HepG2 (cell line): ENCODE measurements around the gene CCNJL. TPM values are rescaled to one million over a fixed set of nuclear protein-coding genes. Genes with fewer than 3 reads are reported as not detected.

Experiments
- ATAC-seq: fragments of 200-7000 bp; cut with Tn5 transposase; 3 replicates; pipeline ENCODE4 v1.9.1; 2020; ENCODE audit warnings: mild to moderate bottlenecking, moderate library complexity
- BruUV-seq: library from RNA; stranded (reverse); fragments of 400-500 nt; replicated peaks from 2 replicates; lab custom pipeline; 2021; lab: Mats Ljungman, UMichigan
- CTCF ChIA-PET: fragments of 300-600 bp; formaldehyde crosslinking; extraction: SDS; loops from one replicate; lab custom pipeline; 2021; ENCODE audit warnings: low total read pairs, inconsistent platforms, low intra/inter-chr PET ratio; lab: Yijun Ruan, JAX
- POLR2A ChIA-PET: fragments of 350-600 bp; sonication (Branson Sonifier 250); formaldehyde crosslinking; loops from one replicate; lab custom pipeline; 2020; ENCODE audit warnings: antibody characterized with exemption, inconsistent platforms; lab: Yijun Ruan, JAX
- DNase-seq: peaks from one replicate; pipeline ENCODE4 v3.0.0-alpha.2; 2015; ENCODE audit warnings: low spot score
- FAIRE-seq: peaks from 3 replicates; lab custom pipeline; 2011; peaks lifted over from hg19 to GRCh38; lab: Jason Lieb, UNC
- H2AFZ ChIP-seq: one replicate; pipeline ENCODE4 v1.6.1; 2011; ENCODE audit warnings: low read length, inconsistent platforms
- H3K27ac ChIP-seq: fragments of 300-600 bp; 3 replicates; pipeline ENCODE4 v1.8.0; 2011; ENCODE audit warnings: mixed run types, mild to moderate bottlenecking, mixed read lengths, low read length, inconsistent platforms; ENCODE audit not compliant: insufficient read depth; ENCODE audit errors: extremely low read length
- H3K27me3 ChIP-seq, 2 experiments: fragments of 200-600 bp in 1 of 2; 2 replicates in 1 of 2; 3 replicates in 1 of 2; pipeline versions ENCODE4 v1.6.0 to v1.8.0; 2011; ENCODE audit warnings: low read length in 2 of 2, mild to moderate bottlenecking in 2 of 2, moderate library complexity in 2 of 2, inconsistent platforms in 1 of 2; ENCODE audit not compliant: insufficient read depth in 2 of 2, control insufficient read depth in 1 of 2
- H3K36me3 ChIP-seq, 2 experiments: fragments of 200-600 bp in 1 of 2; replicated peaks in 1 of 2; 2 replicates in 1 of 2; 3 replicates in 1 of 2; pipeline versions ENCODE4 v1.5.1 to v1.8.0; 2011; ENCODE audit warnings: low read length in 2 of 2, inconsistent platforms in 1 of 2; ENCODE audit not compliant: insufficient read depth in 2 of 2, control insufficient read depth in 1 of 2
- H3K4me1 ChIP-seq: 2 replicates; pipeline ENCODE4 v1.5.1; 2012; ENCODE audit warnings: low read length, inconsistent platforms; ENCODE audit not compliant: insufficient read depth
- H3K4me2 ChIP-seq: 2 replicates; pipeline ENCODE4 v1.6.0; 2011; ENCODE audit warnings: low read depth, low read length, inconsistent platforms
- H3K4me3 ChIP-seq, 3 experiments: fragments of 200-600 bp in 1 of 3; sonication (generic), shearing (Covaris generic) in 1 of 3; replicated peaks in 1 of 3; 2 replicates each; pipeline ENCODE4 v1.5.1; 2011 to 2016; ENCODE audit warnings: low read length in 3 of 3, inconsistent platforms in 2 of 3, low read depth in 2 of 3, mild to moderate bottlenecking in 2 of 3, control low read depth in 1 of 3, mixed read lengths in 1 of 3; ENCODE audit not compliant: insufficient read depth in 1 of 3
- H3K79me2 ChIP-seq: one replicate; pipeline ENCODE4 v1.6.1; 2011; ENCODE audit warnings: low read length, inconsistent platforms; ENCODE audit not compliant: insufficient read depth
- H3K9ac ChIP-seq: 2 replicates; pipeline ENCODE4 v1.6.0; 2011; ENCODE audit warnings: mild to moderate bottlenecking, low read depth, low read length, inconsistent platforms; ENCODE audit not compliant: insufficient read depth
- H3K9me3 ChIP-seq: 2 replicates; pipeline ENCODE4 v1.5.1; 2012; ENCODE audit warnings: mild to moderate bottlenecking, low read length
- H4K20me1 ChIP-seq: 2 replicates; pipeline ENCODE4 v1.6.0; 2011; ENCODE audit warnings: inconsistent platforms, mild to moderate bottlenecking, low read length, moderate library complexity; ENCODE audit not compliant: insufficient read depth
- KDM5B ChIP-seq: sonication (generic); formaldehyde crosslinking; IDR thresholded peaks from 2 replicates; pipeline ENCODE4 v1.4.0; 2020; ENCODE audit warnings: missing genetic modification reagents, mild to moderate bottlenecking, borderline replicate concordance
- SALL2 ChIP-seq: sonication (generic); formaldehyde crosslinking; IDR thresholded peaks from 2 replicates; pipeline ENCODE4 v1.8.1; 2023; ENCODE audit warnings: mild to moderate bottlenecking, missing genetic modification reagents, inconsistent platforms
- SMC3 ChIP-seq: IDR thresholded peaks from 2 replicates; pipeline ENCODE4 v1.6.1; 2011; ENCODE audit warnings: low read length, improper control_type of control experiment
- U2AF1 ChIP-seq: fragments of 200-400 bp; formaldehyde crosslinking; optimal IDR thresholded peaks from 2 replicates; pipeline ENCODE3; 2017; ENCODE audit warnings: mild to moderate bottlenecking, low read depth, low read length
- ZBTB20 ChIP-seq: sonication (generic); formaldehyde crosslinking; IDR thresholded peaks from 2 replicates; pipeline ENCODE4 v1.8.1; 2023; ENCODE audit warnings: missing genetic modification reagents, low read depth, mild to moderate bottlenecking, borderline replicate concordance
- ZHX2 ChIP-seq, 2 experiments: sonication (generic) in 1 of 2; formaldehyde crosslinking in 1 of 2; IDR thresholded peaks; 2 replicates each; pipeline versions ENCODE4 v1.6.1 to v1.9.0; 2014 to 2022; ENCODE audit warnings: antibody characterized with exemption in 1 of 2, borderline replicate concordance in 1 of 2, inconsistent platforms in 1 of 2, low read depth in 1 of 2, missing genetic modification reagents in 1 of 2
- WGBS: methylation state at CpG from one replicate; pipeline ENCODE4 v1.1.6; 2017; ENCODE audit warnings: low lambda C conversion rate; 5-methylcytosine and 5-hydroxymethylcytosine counted together
- in situ Hi-C: cut with HindIII; loops from 2 replicates; pipeline ENCODE4 v1.10.0; 2017; ENCODE audit warnings: low pct_unique_long_range_greater_than_20kb; ENCODE audit not compliant: extremely low pct_ligation_motif_present
- intact Hi-C: fragments of 100-400 bp; cut with micrococcal nuclease; formaldehyde crosslinking; loops from one replicate; pipeline ENCODE4 v1.10.0; 2022; ENCODE audit not compliant: unreplicated experiment
- polyA plus RNA-seq, 8 experiments: library from polyadenylated mRNA; depleted of rRNA in 3 of 8; stranded (reverse) in 7 of 8; unstranded in 1 of 8; fragments of >200 nt; fragmentation: Illumina TruSeq in 4 of 8; extraction: Trizol in 4 of 8; gene quantifications; 2 replicates each; pipeline versions ENCODE4 v1.2.1 to v1.2.3, GENCODE V29; 2011 to 2016; ENCODE audit warnings: low read depth in 4 of 8, missing spikeins in 1 of 8, mixed read lengths in 1 of 8; ENCODE audit not compliant: insufficient read depth in 1 of 8
- total RNA-seq, 5 experiments: library from RNA; depleted of rRNA; stranded (reverse); fragments of >200 nt; fragmentation: Illumina TruSeq; extraction: Trizol; gene quantifications; 2 replicates each; pipeline ENCODE4 v1.2.3, GENCODE V29; 2016; ENCODE audit warnings: low read depth in 1 of 5
- TF ChIP-seq, protein P1 (sequence below): sonication (generic); formaldehyde crosslinking; IDR thresholded peaks from 2 replicates; pipeline ENCODE4 v1.4.0; 2020; ENCODE audit warnings: mild to moderate bottlenecking, missing genetic modification reagents

CCNJL gene
- total and polyA plus RNA-seq, 2 of the 13 experiments (the other 11 are each of a cell fraction or from before 2014, with no cell fraction given), result 1.6 to 4.4 TPM

DNA sequence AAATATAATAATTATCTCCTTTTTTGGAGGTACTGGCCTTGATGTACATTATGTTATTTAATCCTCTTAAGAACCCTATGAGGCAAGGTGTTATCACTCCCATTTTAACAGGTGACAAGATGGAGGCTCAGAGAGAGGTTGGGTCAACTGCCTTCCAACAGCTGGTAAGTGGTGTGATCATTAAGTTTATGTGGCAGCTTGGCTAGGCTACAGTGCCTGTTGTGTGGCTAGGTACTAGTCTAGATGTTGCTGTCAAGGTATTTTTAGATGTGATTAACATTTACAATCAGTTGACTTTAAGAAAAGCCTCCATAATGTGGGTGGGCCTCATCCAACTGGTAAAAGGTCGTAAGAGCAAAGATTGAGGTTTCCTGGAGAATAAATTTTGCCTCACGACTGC is 61.5 kb downstream of the CCNJL start:
- ChIA-PET POLR2A (no interaction called here), CTCF (no interaction called here)
- Histone ChIP-seq H3K79me2 (no peaks in the 10 kb centered on the region), H3K27me3 (no peaks in the 10 kb centered on the region; a peak in 1 of 5 replicates), H2AFZ (no peak overlapping the region), H3K4me1 (no peaks in the 10 kb centered on the region), H3K9me3 (no peaks in the 10 kb centered on the region), H3K9ac (no peak overlapping the region), H3K36me3 (peaks cover 0 to 2% of the 10 kb centered on the region in 2 experiments; a peak in 1 of 5 replicates), H3K4me2 (no peak overlapping the region), H4K20me1 (no peaks in the 10 kb centered on the region), H3K4me3 (no peak overlapping the region), H3K27ac (no peak overlapping the region)
- DNase-seq (no peak), FAIRE-seq (no peak), ATAC-seq (no peak)
- intact Hi-C loops (no loop called here), in situ Hi-C loops (no loop called here)
- no peak for TF ChIP-seq ZHX2 (IDR thresholded peaks at IDR 0.05; ENCODE audit: low read depth)
- no peak for TF ChIP-seq ZHX2 (CRISPR knock-in tag; IDR thresholded peaks at IDR 0.05; ENCODE audit: borderline replicate concordance)
- TF ChIP-seq U2AF1, result no peak
- TF ChIP-seq SMC3, result no peak
- TF ChIP-seq SALL2 (CRISPR knock-in tag), result no peak
- no peak for TF ChIP-seq KDM5B (CRISPR knock-in tag)
- TF ChIP-seq ZBTB20 (CRISPR knock-in tag), result no peak
- TF ChIP-seq, protein P1, sequence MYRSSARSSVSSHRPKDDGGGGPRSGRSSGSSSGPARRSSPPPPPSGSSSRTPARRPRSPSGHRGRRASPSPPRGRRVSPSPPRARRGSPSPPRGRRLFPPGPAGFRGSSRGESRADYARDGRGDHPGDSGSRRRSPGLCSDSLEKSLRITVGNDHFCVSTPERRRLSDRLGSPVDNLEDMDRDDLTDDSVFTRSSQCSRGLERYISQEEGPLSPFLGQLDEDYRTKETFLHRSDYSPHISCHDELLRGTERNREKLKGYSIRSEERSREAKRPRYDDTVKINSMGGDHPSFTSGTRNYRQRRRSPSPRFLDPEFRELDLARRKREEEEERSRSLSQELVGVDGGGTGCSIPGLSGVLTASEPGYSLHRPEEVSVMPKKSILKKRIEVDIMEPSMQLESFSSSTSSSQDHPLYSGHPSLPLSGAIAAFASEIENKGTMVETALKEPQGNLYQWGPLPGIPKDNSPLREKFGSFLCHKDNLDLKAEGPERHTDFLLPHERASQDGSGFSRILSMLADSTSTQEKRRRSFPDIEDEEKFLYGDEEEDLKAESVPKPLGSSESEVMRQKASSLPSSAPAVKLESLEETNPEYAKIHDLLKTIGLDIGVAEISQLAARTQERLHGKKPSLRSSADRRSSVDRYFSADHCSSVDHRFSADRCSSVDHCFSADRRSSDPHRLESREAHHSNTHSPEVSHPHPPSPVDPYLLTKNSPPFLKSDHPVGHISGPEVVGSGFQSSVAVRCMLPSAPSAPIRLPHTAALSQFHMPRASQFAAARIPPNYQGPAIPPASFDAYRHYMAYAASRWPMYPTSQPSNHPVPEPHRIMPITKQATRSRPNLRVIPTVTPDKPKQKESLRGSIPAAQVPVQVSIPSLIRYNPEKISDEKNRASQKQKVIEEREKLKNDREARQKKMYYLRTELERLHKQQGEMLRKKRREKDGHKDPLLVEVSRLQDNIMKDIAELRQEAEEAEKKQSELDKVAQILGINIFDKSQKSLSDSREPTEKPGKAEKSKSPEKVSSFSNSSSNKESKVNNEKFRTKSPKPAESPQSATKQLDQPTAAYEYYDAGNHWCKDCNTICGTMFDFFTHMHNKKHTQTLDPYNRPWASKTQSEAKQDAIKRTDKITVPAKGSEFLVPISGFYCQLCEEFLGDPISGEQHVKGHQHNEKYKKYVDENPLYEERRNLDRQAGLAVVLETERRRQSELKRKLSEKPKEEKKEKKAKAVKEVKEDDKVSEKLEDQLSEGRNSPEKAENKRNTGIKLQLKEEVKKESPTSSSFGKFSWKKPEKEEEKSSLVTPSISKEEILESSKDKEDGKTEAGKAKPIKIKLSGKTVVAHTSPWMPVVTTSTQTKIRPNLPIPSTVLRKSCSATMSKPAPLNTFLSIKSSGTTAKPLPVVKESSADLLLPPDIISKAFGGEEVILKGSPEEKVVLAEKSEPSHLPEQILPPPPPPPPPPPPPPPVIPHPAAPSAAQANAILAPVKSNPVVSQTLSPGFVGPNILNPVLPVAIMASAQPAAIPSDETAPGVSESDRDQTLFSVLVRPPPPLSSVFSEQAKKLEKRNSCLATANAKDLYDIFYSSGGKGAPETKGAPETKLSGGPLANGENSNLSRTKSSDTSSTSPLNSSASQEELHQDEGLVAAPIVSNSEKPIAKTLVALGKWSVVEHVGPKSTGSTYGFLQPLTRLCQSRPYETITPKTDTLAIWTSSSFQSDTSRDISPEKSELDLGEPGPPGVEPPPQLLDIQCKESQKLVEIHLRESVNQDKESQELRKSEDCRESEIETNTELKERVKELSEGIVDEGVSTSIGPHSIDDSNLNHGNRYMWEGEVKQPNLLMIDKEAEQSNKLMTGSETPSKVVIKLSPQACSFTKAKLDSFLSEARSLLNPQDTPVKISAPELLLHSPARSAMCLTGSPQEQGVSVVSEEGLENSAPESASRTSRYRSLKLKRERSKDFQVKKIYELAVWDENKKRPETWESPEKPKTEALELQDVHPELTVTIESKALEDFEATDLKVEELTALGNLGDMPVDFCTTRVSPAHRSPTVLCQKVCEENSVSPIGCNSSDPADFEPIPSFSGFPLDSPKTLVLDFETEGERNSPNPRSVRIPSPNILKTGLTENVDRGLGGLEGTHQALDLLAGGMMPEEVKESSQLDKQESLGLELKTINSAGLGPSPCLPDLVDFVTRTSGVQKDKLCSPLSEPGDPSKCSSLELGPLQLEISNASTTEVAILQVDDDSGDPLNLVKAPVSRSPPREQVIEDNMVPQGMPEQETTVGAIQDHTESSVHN, result no peak
- no TSS peak for BruUV-seq
- WGBS, result 70% methylated on average over 2 of the region's 2 CpGs
